Fibroblast of peridontal ligament (primary cell): ENCODE results near the gene C1orf167.
"Not testable (repeated sequence)": the region's sequence is repeated elsewhere in the genome, so short reads cannot be mapped to it uniquely, and the experiment has no call there.

Source experiments
- DNase-seq: peaks from one replicate; pipeline ENCODE4 v3.0.0-alpha.2; 2010; ENCODE audit errors: extremely low read depth

The C1orf167 gene

DNA sequence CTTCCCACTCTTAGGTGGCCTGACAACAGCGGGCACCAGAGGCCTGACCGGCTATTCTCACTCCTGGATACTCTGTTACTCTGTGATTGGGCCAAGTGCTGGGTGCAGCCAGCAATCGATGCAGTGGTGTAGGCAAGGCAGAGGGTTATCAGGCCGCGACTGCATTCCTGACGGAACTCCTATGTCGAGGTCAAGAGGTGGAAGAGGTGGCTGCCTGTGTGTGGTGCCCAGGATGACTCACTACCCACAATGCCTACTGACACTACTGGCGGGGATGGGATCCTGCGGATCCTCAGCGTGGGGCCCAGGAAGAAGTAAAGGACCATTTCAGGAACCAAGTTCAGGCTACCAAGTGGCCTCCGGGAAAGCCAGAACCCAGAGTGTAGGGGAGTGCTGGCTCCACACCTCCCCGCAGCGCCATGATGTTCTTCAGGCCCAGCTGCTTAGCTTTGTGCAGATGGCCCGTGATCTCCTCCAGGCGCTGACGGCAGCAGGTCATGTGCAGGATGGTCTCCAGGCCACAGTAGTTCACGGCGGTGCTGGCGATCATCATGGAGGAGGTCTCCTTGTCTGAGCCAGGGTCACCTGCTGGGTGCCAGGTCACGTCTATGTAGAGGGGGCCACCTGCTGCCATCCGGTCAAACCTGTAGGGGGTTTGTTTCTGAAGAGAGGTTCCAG is 38.9 kb downstream of the C1orf167 start:
- DNase-seq, result no peak

GRCh38 chr1:11802616-11802972 is 40.6 kb downstream of the C1orf167 start:
- DNase-seq, result peak; percentile 15

DNA sequence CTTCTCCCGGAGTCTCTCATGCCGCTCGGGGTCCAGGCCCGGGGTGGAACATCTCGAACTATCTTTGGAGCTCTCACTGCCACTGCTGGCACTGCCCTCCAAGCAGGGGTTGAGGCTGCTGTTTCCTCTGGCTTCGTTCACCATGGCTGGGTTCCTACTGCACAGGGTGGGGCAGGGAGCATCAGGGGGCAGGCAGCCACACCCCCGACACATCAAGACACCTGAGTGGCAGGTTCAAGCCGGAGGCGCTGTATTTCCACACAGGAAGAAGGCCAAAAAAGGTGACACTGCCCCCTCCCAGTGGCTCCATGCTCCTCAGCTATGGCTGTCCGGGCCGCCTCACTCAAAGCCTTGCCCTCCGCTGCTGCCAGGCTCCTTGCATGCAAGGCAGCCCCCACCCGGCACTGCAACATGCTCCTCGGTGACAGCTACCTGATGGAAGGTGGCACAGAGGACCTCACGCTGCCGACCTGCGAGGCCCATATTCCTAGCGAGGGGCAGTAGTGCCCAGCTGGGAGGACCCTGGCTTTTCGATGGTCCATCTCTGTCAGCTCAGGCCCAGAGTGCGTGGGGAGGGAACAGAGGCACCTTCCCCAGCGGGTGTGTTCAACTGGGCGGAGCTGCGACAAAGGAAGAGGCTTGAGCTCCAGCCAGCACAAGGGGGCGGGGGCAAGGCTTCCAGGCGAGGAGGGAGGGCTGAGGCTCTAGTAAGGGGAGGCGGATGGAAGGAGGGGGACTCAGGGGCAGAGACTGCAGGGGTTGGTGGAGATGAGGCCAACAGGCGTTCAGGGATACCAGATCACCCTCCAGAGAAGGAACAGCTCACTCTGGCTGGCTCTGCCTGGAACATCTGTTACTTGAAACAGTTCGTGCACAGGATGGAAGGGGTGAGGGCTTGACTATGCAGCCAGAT is 41.2 kb downstream of the C1orf167 start:
- DNase-seq, result peak; percentile 98

- not testable (repeated sequence) for DNase-seq
Observed at GRCh38 chr1:11803924-11804665, 42.1 kb downstream of the C1orf167 start.

- DNase-seq, result peak; percentile 46
Observed at GRCh38 chr1:11804666-11805421, 42.9 kb downstream of the C1orf167 start.

DNA sequence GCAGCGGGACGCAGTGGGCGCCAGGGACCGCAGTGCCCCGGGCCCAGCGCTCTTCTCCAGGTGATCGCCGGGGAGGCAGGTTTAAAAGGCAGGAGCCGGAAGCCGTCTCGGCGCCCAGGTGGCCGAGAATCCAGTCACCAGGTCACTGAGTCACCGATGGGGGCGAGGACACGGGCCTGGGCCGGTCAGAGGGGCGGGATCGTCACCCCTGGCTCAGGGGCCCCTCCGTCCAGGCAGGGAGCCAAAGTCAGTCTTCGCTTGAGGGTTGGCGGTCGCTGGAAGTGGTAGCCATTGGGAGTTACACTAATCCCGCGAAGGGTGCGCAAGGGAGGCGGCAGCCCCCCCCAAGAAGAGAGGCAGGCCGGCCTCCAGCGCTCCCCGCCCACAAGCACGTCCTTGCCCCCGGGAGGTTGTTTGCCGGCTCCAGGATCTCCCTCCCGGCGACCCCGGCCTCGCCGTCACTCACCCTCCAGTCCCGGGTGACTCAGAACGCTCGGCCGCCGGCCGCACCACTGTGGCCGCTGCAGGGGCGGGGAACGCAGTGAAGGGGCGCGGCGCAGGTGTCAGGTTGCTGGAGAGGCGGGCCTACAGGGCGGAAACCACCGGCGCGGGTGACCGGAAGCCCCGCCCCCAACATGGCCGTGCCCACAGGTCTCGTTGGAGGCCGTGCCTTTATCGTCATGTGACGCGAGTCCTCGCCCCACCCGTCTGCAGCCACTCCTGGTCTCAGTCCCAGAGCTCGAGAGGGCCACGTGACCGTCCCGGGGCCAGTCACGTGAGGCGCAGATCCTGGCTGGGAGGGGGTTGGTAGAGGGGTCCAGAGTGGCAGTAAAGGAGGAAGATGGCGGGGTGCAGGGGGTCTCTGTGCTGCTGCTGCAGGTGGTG is 43.7 kb downstream of the C1orf167 start, which contains the start of the genes CLCN6 and MTHFR:
TSS of gene CLCN6 (plus strand) at position 770 of the 885 bp plus-strand sequence. CDS start at position 842, 72 bp downstream.
TSS of gene MTHFR (minus strand) at position 543 of the 885 bp plus-strand sequence. CDS start 2,848 bp downstream, outside the sequence.
- peak; percentile 98 for DNase-seq

- DNase-seq, result peak; percentile 57
Observed at GRCh38 chr1:11806307-11806936, 44.4 kb downstream of the C1orf167 start.

GRCh38 chr1:11807133-11807532 is 45.1 kb downstream of the C1orf167 start:
- no peak for DNase-seq

DNA sequence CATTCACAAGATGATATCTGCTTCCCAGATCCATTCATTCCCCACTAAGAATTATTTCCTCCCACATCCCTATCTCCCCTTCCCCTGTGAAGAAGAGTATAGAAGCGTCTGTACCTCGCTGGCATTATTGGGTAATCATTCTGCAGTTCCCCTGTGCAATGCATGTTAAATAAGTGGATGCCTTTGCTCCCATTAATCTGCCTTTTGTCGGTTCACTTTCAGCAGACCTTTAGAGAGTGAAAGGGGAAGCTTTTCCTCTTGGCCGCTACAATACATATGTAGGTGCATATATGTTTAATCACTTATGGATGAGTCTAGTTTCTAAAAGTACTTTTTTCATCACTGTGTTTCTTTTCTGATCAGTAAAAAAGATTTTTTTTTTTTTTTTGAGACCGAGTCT is 51.0 kb downstream of the C1orf167 start:
- DNase-seq, result no peak

GRCh38 chr1:11817192-11817591 is 55.2 kb downstream of the C1orf167 start:
- DNase-seq, result no peak

GRCh38 chr1:11822091-11822490 is 60.1 kb downstream of the C1orf167 start:
- DNase-seq, result peak; percentile 40

DNA sequence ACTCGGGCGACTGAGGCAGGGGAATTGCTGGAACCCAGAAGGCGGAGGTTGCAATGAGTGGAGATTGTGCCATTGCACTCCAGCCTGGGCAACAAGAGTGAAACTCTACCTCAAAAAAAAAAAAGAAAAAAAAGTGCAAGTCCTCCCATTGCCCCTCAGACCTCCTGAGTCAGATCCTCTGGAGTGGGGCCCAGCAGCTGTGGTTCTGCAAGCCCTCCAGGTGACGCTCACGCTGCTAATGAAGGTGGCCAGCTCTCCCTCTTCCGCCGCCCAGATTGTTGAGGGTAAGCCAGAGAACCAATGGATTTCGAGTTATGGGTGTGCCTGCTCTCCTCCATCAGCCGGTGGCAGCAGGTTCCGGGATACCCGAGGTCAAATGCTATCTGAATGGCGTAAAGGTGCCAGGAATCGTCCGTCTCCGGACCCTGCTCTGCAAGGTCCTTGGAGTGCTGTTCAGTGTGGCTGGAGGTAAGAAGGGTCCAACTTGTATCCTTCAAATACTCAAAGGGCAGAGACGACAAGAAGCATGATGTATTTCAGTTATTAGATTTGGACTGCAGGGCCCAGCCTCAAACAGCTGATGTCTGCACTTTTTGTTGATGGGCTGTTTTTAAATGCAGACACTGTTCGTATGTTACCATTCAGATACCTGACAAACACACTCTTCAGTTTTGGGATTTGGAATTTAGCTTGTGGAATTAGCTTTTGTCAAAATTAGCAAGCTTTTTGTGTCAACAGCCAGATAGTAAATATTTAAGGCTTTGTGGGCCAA is 61.6 kb downstream of the C1orf167 start:
- no peak for DNase-seq

- DNase-seq, result no peak
Observed at GRCh38 chr1:11825131-11825530, 63.1 kb downstream of the C1orf167 start.

DNA sequence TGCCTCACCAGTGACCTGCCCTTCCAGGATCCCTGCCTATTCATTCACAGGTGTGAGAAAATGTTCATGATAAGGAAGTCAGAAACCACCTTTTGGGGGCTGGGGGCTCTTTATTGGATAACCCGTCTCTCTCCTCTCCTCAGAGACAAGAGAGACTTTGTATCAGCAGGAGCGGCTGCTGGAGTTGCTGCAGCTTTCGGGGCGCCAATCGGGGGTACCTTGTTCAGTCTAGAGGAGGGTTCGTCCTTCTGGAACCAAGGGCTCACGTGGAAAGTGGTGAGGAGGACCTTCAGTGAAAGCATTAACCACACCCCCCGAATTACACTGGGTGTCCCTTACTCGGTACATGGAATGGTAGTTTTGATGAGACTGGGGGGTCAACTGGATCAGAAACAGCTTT is 65.0 kb downstream of the C1orf167 start:
- DNase-seq, result no peak

- no peak for DNase-seq
Observed at GRCh38 chr1:11828511-11828910, 66.5 kb downstream of the C1orf167 start.

DNA sequence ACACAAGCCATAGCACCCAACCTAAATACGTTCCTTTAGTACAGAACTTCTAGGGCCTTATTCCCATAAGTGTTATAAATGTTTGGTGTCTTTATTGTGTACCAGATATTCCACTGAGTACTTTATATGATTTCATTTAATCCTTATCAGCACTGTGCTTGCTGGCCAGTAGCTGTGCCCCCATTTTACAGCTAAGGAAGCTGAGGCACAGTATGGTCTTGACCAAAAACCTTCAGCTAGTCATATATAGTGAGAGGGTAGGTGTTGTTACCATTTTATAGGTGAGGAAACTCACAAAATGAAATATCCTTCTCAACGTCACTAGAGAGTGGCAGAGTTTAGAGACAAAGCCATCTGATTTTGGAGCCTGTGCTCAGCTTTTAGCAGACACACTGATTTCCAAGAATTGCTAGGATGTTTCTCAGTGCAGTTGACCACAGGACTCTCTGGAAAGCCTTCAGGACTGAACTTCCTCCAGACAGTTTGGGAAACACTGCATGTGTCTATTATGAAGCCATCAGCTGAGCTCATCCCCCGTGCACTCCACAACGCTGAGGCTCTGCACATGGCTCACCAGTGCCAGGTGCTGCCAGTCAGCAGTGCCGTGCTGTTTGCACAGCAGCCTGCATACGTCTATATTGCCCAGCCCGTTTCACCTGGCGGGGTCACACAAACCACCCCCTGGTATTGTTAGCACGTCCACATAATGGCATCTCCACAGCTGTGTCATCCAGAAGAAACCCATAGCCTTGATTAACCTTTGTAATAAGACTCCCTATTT is 70.1 kb downstream of the C1orf167 start:
- DNase-seq, result no peak

- DNase-seq, result no peak
Observed at GRCh38 chr1:11833497-11833896, 71.5 kb downstream of the C1orf167 start.

DNA sequence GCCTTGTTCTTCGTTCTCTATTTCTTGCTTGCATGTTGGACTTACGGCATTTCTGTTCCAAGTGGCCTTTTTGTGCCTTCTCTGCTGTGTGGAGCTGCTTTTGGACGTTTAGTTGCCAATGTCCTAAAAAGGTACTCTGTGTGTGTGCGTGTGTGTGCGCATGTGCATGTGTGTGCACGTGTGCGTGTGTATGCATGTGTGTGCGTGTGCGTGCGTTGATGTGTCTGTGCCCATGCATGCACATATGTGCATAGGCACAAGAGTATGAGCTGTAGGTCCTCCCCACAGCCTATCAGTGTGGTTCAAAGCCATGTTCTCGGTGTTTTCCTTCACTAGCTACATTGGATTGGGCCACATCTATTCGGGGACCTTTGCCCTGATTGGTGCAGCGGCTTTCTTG is 71.9 kb downstream of the C1orf167 start:
- no peak for DNase-seq
